ENCODE data around the gene KIAA1755.
"Not testable (repeated sequence)": the region's sequence is repeated elsewhere in the genome, so short reads cannot be mapped to it uniquely, and the experiment has no call there.

KIAA1755 gene

DNA sequence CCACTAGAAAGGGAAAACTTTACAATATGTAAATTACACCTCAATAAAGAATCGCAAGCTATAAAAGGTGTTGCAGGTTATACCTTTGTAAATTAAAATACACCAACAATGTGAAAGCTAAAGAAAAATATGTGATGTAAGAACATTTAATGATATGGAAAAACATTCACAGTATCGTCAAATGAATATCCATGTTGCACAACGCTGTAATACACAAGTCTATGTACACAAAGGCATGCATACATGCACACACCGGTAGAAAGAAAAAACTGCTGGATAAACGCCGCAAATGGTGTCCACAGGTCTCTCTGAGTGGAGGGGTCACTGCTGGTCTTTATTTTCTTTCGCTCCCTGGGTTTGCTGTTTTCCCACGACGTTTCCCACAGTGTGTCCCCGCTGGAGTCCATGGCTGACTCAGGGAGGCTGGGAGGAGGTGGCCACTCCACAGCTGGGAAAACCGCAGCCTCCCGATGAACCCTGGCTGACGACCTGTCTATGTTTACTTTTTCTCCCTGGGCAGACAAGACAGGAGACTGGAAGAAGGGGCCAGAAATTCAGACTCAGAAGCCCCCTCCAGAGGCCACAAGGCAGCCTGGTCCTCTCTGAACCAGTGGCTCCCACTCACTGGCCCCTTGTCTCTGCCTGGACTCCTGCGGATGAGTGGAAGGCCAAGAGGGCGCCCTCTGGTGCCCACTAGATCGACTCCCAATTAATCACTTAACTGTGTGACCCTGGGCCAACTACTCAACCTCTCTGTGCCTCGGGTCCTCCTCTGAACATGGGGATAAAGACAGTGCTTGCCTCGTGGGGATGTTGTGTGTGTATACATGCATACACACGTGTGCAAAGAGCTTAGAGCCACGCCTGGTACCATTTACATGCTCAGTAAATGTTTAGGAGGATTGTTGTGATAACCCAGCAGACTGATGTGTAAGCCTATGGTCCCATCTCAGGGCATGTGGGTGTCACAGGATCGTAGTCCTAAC is 30.6 kb upstream of the KIAA1755 start:
- peak; percentile 85 for DNase-seq (ENCODE audit: low read depth)

DNA sequence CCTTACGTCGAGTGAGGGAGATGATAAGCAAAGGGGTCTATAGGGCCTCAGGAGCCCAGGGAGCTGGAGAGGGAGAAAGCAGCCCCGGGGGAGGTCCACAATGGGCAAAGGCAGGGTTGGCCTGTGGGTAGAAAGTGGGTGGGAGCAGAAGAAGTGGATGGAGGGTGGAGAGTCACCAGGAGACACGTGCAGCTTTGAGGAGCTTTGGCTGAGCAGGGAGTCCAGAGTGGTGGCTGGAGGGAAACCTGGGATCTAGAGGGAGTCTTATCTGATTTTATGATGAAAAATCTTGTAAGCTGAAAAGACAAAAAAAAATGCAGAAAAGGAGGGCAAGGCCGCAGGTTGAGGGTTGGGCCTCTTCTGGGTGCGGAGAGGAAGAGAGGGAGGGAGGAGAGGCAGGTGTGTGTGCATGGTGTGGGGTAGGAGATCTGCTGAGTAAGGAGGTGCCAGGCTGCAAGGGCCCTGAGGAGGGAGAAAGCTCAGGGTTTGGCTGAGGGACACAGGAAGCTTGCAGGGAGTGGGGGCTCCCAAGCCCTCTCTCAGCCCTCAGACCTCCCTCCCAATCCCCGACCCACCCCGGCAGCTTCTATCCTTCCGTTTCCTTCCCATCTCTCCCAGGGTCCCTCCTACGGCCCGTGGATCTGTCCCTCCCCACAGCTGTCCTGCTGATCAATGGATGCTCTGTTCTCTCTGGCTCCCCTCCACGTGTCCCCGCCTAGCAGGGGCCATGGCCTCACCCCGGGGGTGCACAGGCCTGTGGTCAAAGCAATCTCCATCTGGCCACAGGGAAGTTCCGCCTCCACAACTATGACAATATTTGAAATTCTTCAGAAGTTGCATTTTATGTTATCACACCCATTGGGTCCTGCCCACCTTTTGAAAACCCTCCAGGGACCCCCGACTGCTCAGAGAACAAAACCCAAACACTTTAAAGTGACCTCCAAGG is 26.3 kb upstream of the KIAA1755 start:
- DNase-seq (ENCODE audit: low read depth): no peak

DNA sequence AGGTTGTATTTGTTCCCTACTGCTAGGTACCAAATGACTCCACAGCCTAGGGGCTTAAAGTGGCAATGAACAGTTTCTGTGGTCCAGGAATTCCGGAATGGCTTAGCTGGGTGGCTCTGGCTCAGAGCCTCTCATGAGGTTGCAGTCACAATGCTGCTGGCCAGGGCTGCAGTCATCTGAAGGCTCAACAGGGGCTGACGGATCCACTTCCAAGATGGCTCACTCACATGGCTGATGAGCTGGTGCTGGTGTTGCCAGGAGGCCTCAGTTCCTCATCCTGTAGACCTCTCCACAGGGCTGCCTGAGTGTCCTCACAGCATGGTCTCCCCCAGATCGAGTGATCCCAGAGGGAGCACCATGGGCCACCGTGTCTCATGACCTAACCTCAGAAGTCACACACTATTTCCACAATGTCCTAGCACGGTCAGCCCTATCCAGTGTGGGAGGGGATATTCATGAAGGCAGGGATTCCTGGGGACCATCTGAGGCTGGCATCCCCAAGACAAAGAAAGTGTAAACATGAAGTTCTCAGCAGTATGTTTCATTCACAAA is 24.4 kb upstream of the KIAA1755 start:
- DNase-seq (ENCODE audit: low read depth): no peak

DNA sequence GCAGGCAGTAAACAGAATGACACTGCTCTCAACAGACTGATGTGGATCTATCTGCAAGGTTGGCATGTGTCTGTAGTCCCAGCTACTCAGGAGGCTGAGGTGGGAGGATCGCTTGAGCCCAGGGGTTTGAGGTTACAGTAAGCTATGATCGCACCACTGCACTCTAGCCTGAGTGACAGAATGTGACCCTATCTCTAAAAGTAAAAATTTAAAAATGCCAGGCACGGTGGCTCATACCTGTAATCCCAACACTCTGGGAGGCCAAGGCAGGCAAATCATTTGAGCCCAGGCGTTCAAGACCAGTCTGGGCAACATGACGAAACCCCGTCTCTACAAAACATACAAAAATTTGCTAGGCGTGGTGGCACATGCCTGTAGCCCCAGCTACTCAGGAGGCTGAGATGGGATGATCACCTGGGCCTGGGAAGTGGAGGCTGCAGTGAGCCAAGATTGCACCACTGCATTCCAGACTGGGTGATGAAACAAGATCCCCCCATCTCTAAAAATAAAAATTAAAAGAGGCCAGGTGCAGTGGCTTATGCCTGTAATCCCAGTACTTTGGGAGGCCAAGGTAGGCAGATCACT is 23.6 kb upstream of the KIAA1755 start:
- not testable (repeated sequence) for DNase-seq (ENCODE audit: low read depth)

DNA sequence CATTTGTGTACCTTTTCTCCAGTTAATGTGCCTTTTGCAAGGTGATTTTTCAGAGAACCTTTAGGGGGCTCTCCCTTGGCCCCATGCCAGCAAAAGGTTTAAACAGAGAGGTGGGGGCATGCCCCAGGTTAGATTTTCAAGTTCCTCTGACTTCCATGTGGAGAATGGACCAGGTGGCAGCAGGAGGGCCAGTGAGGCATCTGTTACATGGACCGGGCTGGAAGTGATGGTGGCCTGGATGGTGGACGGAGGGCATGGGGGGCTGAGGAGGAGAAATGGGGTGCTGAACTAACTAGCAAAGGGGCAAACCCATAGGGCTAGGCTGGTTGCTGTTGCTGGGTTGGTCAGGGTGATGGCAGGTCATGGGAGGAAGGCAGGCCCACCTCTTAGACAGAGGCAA is 22.7 kb upstream of the KIAA1755 start:
- no peak for DNase-seq (ENCODE audit: low read depth)

DNA sequence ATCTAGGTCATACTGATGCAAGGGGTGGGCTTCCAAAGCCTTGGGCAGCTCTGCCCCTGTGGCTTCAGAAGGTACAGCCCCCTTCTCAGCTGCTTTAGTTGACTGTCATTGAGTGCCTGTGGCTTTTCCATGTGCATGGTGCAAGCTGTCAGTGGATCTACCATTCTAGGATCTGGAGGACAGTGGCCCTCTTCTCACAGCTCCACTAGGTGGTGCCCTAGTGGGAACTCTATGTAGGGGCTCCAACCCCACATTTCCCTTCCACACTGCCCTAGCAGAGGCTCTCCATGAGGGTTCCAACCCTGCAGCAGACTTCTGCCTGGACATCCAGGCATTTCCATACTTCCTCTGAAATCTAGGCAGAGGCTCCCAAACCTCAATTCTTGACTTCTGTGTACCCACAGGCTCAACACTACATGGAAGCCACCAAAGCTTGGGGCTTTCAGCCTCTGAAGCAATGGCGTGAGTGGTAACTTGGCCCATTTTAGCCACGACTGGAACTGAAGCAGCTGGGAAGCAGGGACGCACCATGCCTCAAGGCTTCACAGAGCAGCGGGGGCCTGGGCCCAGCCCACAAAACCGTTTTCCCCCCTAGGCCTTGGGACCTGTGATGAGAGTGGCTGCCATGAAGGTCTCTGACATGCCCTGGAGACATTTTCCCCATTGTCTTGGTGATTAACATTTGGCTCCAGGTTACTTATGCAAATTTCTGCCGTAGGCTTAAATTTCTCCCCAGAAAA is 20.8 kb upstream of the KIAA1755 start:
- DNase-seq (ENCODE audit: low read depth): not testable (repeated sequence)

DNA sequence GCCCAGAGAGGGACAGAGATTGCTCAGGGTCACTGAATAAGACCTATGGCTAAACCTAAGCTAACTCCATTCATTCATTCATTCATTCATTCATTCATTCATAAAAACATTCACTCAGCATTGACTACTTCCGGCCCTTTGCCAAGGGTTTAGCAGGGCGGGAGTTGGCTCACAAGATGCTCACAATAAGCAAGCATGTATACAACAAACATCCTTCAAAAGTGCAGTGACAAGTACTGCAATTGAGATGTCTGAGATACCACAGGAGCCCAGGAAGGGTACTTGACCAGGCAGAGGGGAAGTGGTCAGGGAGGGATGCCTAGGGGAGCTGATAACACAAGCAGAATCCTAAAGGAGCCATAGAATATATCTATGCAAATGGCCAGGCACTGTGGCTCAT is 18.2 kb upstream of the KIAA1755 start:
- peak; percentile 34 for DNase-seq (ENCODE audit: low read depth)

DNA sequence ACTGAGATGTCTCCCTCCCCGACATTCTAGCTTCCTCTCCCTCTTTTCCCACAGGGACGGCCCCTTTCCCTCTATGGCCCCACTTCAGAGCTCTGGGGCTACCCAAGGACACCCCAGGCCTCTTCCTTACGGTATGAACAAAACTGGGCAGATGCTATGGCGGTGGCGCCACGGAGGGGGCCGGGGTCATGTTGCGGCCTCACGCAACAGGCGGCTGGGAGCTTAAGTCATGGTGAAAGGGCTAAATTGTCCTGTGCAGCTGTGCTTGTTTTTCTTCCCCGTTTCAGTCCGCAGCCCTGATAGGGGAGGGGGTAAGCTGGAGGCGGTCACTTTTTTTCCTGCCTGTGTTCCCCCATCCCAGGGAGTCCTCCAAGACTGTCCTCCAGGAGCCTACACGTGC is 17.6 kb upstream of the KIAA1755 start:
- DNase-seq (ENCODE audit: low read depth): no peak

DNA sequence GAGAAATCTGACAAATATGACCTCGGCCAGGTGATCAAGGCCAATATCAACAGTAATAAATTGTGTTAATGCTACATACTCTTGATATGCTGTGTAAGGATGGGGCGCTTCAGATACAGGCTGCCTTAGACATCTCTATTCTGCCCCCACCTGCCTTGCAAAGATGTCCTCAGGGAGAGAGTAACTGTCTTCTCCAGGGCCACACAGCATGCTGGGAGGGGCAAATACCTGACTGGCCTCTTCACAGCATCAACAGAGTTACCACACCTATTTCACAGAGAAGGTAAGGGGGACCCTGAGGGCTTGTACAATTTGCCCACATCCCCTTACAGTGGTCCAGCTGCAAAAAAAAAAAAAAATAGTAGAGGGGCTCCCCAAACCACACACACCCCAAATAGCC is 17.2 kb upstream of the KIAA1755 start:
- no peak for DNase-seq (ENCODE audit: low read depth)

DNA sequence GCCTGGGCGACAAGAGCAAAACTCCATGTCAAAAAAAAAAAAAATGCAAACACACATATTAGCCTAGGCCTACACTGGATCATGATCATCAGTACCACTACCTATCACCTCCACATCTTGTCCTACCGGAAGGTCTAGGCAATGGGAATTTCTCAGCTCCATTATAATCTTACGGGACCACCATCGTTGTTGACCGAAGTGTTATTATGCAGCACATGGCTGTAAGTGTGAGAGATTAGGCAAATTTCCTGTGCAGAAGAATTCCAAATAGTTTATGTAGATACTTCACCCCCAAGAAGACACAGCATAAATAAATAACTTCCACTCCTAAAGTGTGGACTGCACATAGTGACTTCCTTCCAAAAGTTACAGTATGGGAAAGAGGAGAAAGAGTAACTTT is 16.8 kb upstream of the KIAA1755 start:
- DNase-seq (ENCODE audit: low read depth): no peak

DNA sequence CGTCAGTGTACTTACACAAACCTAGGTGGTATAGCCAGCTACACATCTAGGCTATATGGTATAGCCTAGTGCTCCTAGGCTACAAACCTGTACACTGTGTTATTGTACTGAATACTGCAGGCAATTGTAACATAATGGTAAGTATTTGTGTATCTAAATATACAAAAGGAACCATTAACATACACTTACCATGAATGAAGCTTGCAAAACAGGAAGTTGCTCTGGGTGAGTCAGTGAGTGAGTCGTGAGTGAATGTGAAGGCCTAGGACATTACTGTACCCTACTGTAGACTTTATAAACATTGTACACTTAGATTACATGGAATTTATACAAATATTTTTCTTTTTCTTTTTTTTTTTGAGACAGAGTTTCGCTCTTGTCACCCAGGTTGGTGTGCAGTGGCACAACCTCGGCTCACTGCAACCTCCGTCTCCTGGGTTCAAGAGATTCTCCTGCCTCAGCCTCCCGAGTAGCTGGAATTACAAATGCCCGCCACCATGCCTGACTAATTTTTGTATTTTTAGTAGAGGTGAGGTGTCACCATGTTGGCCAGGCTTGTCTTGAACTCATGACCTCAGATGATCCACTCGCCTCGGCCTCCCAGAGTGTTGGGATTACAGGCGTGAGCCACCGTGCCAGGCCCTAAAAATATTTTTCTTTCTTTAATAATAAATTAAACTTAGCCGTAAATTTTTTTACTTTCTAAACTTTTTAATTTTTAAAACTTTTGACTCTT is 15.4 kb upstream of the KIAA1755 start:
- peak; percentile 84 for DNase-seq (ENCODE audit: low read depth)

DNA sequence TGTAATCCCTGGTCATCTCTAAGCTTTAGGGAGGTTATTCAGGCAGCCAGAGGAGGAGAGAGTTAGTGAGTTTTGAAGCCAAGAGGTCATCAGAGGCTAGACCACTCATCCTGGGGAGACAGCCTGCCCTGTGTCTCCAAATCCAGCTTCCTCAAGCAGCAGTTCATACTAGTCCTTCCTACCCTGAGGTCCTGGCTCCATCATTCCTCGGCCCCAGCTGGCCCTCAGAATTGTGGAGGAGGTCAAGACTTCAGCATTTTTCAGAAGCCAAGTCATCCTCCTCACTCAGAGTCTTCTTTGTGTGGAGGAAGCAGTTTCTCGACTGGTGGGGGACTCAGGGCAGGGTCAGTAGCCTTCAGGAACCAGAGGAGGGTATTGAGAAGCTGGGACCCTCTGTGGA is 12.4 kb upstream of the KIAA1755 start:
- DNase-seq (ENCODE audit: low read depth): peak; percentile 80

DNA sequence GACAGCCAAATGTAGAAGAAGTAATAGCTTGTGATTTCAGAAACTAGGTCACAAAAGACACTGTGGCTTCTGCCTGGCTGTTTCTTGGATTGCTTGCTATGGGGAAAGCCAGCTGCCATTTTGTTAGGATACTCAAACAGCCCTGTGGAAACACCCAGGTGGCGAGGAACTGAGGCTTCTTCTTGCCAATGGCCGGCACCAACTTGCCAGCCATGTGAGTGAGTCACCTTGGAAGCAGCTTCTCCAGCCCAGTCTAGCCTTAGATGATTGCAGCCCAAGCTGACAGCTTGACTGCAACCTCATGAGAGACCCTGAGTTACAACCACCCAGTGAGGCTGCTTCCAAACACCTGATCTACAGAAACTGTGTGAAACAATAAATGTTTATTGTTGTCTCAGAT is 11.9 kb upstream of the KIAA1755 start:
- DNase-seq (ENCODE audit: low read depth): peak; percentile 79

DNA sequence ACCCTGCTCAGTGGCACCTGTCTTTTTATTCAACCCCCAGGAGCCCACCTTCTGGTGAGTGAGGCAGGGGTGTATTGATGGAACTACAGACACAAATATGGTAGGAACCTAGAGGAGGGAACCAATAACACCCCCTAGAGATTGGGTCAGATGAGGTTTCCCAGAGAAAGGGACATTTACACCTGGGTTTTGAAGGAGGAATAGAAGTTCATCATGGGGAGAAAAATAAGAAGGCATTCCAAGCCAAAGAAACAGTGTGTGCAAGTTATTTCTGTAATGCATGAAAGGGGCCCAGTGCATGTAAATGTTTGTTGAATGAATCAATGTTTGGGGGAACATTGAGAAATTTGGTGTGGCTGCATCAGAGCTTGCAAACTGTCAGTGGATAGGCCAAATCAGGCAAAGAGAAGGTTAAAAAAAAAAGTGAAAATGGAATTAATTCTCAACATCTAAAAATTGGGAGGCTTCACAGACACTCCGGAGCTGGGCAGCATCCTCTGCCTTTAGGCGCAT is 11.1 kb upstream of the KIAA1755 start:
- peak; percentile 32 for DNase-seq (ENCODE audit: low read depth)

DNA sequence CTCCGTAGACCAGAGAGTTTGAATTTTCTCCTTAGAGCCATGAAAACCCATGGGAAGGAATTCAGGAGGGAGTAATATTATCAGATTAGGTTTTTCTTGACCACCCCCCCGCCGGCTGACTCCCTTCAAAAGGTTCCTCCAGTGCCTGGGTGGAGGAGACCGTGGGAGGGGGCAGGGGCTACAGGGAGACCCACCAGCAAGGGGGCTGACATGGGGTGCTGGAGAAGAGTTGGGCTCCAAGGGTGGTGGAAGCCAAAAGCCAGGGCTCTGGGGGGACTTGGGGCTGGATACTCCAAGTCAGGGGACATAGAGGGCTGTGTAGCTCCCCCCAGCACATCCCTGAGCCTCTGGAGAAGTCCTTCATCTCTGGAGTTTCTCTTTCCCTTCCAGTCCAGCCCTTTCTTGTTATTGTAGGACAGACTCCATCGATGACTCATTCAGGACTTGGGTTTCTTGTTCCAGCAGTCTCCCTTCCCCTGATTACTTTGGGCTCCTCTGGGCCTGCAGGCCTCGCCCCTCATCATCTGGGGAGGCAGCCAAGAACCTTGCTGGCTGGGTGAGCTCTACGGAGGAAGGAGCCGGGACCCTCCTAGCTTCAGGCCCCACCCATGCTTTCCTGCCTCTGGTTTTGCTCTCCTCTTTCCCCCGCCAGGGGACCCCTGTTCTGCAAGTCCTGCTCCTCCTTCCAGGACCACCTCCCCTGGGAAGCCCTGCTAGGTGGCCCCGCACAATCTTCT is 10.5 kb upstream of the KIAA1755 start:
- peak; percentile 88 for DNase-seq (ENCODE audit: low read depth)

DNA sequence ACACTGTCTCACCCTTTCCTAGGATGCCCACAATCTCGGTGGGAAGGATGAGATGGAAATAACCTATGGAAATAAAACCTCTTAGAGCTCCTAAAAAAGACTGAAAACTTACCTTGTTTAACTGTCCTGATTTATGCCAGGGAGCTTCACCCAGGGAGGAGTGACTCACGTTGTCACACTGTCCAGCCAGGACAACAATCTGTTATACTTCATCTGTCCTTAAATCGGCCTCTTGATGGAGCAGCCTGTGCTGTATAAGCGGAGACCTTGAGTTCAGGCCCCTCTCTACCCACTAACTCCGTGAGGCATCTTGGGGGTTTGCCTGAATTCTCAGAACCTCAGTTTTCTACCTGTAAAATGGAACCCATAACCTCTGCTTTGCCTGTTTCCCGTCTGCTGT is 9.2 kb upstream of the KIAA1755 start:
- DNase-seq (ENCODE audit: low read depth): no peak

DNA sequence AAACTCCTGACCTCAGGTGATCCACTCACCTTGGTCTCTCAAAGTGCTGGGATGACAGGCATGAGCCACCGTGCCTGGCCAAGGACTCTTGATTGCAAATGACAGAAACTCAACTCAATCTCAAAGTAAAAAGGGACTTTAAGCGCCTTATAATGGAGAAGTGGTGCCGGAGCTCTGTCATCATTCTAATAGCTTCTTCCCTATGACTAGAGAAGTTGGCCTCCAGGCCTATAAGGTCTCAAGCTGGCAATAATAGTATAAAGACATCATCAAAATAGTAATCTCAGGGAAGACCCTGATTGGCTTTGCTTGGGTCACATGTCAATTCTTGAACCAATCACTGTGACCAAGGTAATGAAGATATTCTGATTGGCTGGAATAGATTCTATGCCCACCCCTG is 8.5 kb upstream of the KIAA1755 start:
- no peak for DNase-seq (ENCODE audit: low read depth)

DNA sequence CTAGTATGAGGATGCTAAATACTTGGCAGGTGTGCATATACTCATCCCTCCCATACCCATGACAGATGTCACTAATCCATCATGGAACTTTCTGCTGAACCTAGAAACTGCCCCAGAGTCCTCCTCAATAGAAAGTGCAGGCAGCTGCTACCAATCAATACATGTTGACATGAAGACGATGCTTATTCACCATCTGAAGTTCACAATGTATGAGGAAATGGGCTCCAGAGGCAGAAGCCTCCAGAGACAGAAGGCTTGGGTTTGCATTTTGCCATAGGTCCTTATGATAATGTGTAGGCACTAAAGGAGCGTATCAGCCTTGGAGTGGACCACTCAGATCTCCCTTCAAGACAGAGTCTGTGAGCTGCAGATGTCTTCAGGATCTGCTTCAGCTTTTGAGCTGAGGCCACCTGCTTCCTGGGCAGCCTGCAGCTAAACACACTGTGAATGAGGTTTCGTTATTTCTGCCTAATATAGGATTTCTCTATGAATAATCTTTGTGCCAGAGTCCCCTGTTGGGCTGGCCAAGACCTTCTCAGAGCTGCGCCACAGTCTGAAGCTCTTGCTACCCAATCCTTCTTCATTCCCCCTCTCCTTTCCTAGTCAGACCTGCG is 7.5 kb upstream of the KIAA1755 start:
- DNase-seq (ENCODE audit: low read depth): no peak

DNA sequence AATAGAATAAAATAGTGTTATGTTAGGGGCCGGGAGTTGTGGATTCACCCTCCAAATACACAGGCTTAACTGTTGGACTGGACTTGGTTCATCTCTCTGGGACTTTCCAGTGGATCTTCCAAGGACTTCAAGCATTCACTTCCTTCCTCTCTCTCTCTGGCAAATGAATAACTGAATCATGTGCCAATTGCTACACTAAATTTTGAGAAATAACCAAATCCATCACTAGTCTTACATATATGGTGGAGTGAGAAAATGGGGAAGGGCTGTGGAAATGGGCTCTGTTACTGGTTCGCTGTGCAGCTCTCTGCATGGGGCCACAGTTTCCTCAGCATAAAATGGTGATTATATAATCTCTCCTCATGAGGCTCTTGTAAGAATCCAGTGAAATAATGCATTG is 6.8 kb upstream of the KIAA1755 start:
- no peak for DNase-seq (ENCODE audit: low read depth)

Measured in amniotic epithelial cell (primary cell).